H1 (cell line): Measurements from ENCODE around the gene CSRP1. TPM values are rescaled to one million over a fixed set of nuclear protein-coding genes. Genes with fewer than 3 reads are reported as not detected.

Experiments
- CTCF ChIA-PET: fragments of 300-600 bp; sonication (Branson Sonifier 250); formaldehyde crosslinking; loops from one replicate; lab custom pipeline; 2021; ENCODE audit not compliant: partially characterized antibody; lab: Charles Lee
- POLR2A ChIA-PET: fragments of 300-600 bp; sonication (Branson Sonifier 250); formaldehyde crosslinking; loops from one replicate; lab custom pipeline; 2021; ENCODE audit warnings: inconsistent platforms; ENCODE audit not compliant: partially characterized antibody; lab: Charles Lee
- DNase-seq, 2 experiments: peaks; one replicate each; pipeline versions ENCODE4 v3.0.0 to v3.0.0-alpha.2; 2010 to 2022; ENCODE audit warnings: low spot score in 2 of 2, low read depth in 1 of 2, mixed read lengths in 1 of 2
- FAIRE-seq: peaks from 2 replicates; lab custom pipeline; 2011; peaks lifted over from hg19 to GRCh38; lab: Jason Lieb, UNC
- H2AFZ ChIP-seq: 2 replicates; pipeline ENCODE4 v1.8.1; 2012; ENCODE audit warnings: low read length, inconsistent platforms
- H2AK5ac ChIP-seq: 2 replicates; pipeline ENCODE4 v1.6.1; 2013; ENCODE audit warnings: low read depth, low read length
- H2BK120ac ChIP-seq: replicated peaks from 2 replicates; pipeline ENCODE3; 2013; ENCODE audit warnings: low read depth, low read length, inconsistent platforms
- H2BK12ac ChIP-seq: 2 replicates; pipeline ENCODE4 v1.6.1; 2013; ENCODE audit warnings: low read depth, low read length
- H2BK15ac ChIP-seq: 2 replicates; pipeline ENCODE4 v1.6.1; 2013; ENCODE audit warnings: low read length
- H2BK20ac ChIP-seq: 2 replicates; pipeline ENCODE4 v1.6.1; 2013; ENCODE audit warnings: low read length
- H2BK5ac ChIP-seq: 2 replicates; pipeline ENCODE4 v1.6.1; 2013; ENCODE audit warnings: low read depth, low read length
- H3K14ac ChIP-seq: 2 replicates; pipeline ENCODE4 v1.6.1; 2013; ENCODE audit warnings: inconsistent platforms; ENCODE audit not compliant: insufficient read length
- H3K18ac ChIP-seq: 2 replicates; pipeline ENCODE4 v1.6.1; 2013; ENCODE audit warnings: low read length; ENCODE audit errors: extremely low read depth
- H3K23ac ChIP-seq: 2 replicates; pipeline ENCODE4 v1.6.1; 2013; ENCODE audit warnings: inconsistent platforms; ENCODE audit not compliant: insufficient read length
- H3K23me2 ChIP-seq: 2 replicates; pipeline ENCODE4 v1.6.1; 2013; ENCODE audit warnings: low read depth, low read length
- H3K27ac ChIP-seq: 2 replicates; pipeline ENCODE4 v1.6.1; 2011; ENCODE audit warnings: low read depth, low read length, inconsistent platforms
- H3K27me3 ChIP-seq, 4 experiments: replicated peaks in 1 of 4; 1 replicate in 1 of 4; 2 replicates in 3 of 4; pipeline versions ENCODE4 v1.6.1 to v1.8.1; 2011 to 2013; ENCODE audit warnings: low read length in 3 of 4, mild to moderate bottlenecking in 3 of 4, inconsistent platforms in 2 of 4, mixed read lengths in 2 of 4, moderate library complexity in 1 of 4; ENCODE audit not compliant: control insufficient read depth in 3 of 4, insufficient read depth in 3 of 4; ENCODE audit errors: extremely low read depth in 1 of 4
- H3K36me3 ChIP-seq, 4 experiments: 2 replicates each; pipeline versions ENCODE4 v1.6.1 to v1.8.1; 2011 to 2013; ENCODE audit warnings: mild to moderate bottlenecking in 4 of 4, low read length in 3 of 4, moderate library complexity in 2 of 4, control low read depth in 1 of 4, inconsistent platforms in 1 of 4; ENCODE audit not compliant: insufficient read depth in 4 of 4, control insufficient read depth in 2 of 4
- H3K4ac ChIP-seq: replicated peaks from 2 replicates; pipeline ENCODE3; 2013; ENCODE audit warnings: low read length, low read depth, mixed read lengths, inconsistent platforms; ENCODE audit not compliant: insufficient read length
- H3K4me1 ChIP-seq, 4 experiments: replicated peaks in 1 of 4; 1 replicate in 1 of 4; 2 replicates in 3 of 4; pipeline versions ENCODE4 v1.6.1 to v1.8.1; 2011 to 2013; ENCODE audit warnings: low read length in 3 of 4, inconsistent platforms in 2 of 4, mixed read lengths in 1 of 4; ENCODE audit not compliant: insufficient read depth in 4 of 4, control insufficient read depth in 3 of 4
- H3K4me2 ChIP-seq, 2 experiments: 2 replicates each; pipeline versions ENCODE4 v1.6.1 to v1.8.1; 2011 to 2013; ENCODE audit warnings: low read depth in 2 of 2, low read length in 2 of 2, control low read depth in 1 of 2, inconsistent platforms in 1 of 2, mild to moderate bottlenecking in 1 of 2; ENCODE audit not compliant: insufficient read depth in 1 of 2
- H3K4me3 ChIP-seq, 4 experiments: fragments of 200-600, 300-600 bp in 1 of 4; sonication (generic), shearing (Covaris generic), sonication (Bioruptor Twin) in 1 of 4; 2 replicates each; pipeline versions ENCODE4 v1.5.1 to v1.8.1; 2011 to 2016; ENCODE audit warnings: low read length in 4 of 4, low read depth in 3 of 4, control low read depth in 2 of 4, inconsistent platforms in 2 of 4, mild to moderate bottlenecking in 2 of 4, mixed read lengths in 1 of 4, moderate library complexity in 1 of 4; ENCODE audit not compliant: insufficient read depth in 2 of 4; ENCODE audit errors: extremely low read depth in 1 of 4
- H3K56ac ChIP-seq: replicated peaks from 2 replicates; pipeline ENCODE3; 2013; ENCODE audit warnings: low read depth, mild to moderate bottlenecking, mixed read lengths, low read length, inconsistent platforms; ENCODE audit not compliant: insufficient read length
- H3K79me1 ChIP-seq: 2 replicates; pipeline ENCODE4 v1.6.1; 2013; ENCODE audit warnings: low read depth, low read length, control low read depth
- H3K79me2 ChIP-seq, 2 experiments: 2 replicates each; pipeline versions ENCODE4 v1.6.1 to v1.8.1; 2012 to 2013; ENCODE audit warnings: low read length in 2 of 2, mild to moderate bottlenecking in 2 of 2, inconsistent platforms in 1 of 2; ENCODE audit not compliant: insufficient read depth in 2 of 2, control insufficient read depth in 1 of 2
- H3K9ac ChIP-seq, 4 experiments: replicated peaks in 1 of 4; 1 replicate in 1 of 4; 2 replicates in 3 of 4; pipeline versions ENCODE4 v1.6.1 to v1.8.1; 2011 to 2013; ENCODE audit warnings: low read depth in 3 of 4, low read length in 3 of 4, control low read depth in 2 of 4, mild to moderate bottlenecking in 2 of 4, moderate library complexity in 2 of 4, inconsistent platforms in 1 of 4; ENCODE audit errors: extremely low read depth in 1 of 4
- H3K9me3 ChIP-seq, 2 experiments: 2 replicates each; pipeline versions ENCODE4 v1.6.1 to v1.8.1; 2012 to 2013; ENCODE audit warnings: mild to moderate bottlenecking in 2 of 2, moderate library complexity in 2 of 2, control low read depth in 1 of 2, inconsistent platforms in 1 of 2, low read depth in 1 of 2, low read length in 1 of 2, mixed read lengths in 1 of 2; ENCODE audit not compliant: insufficient read depth in 2 of 2
- H4K20me1 ChIP-seq, 2 experiments: replicated peaks in 1 of 2; 2 replicates each; pipeline versions ENCODE3 to v1.8.1; 2011 to 2013; ENCODE audit warnings: inconsistent platforms in 2 of 2, low read length in 2 of 2, mild to moderate bottlenecking in 1 of 2; ENCODE audit not compliant: insufficient read depth in 2 of 2, control insufficient read depth in 1 of 2
- H4K5ac ChIP-seq: 2 replicates; pipeline ENCODE4 v1.6.1; 2013; ENCODE audit warnings: low read length, low read depth, mixed read lengths, inconsistent platforms; ENCODE audit not compliant: insufficient read length
- H4K8ac ChIP-seq: 2 replicates; pipeline ENCODE4 v1.8.0; 2013; ENCODE audit warnings: mild to moderate bottlenecking, moderate library complexity, low read length, inconsistent platforms; ENCODE audit not compliant: insufficient read depth; ENCODE audit errors: extremely low read depth
- H4K91ac ChIP-seq: replicated peaks from 2 replicates; pipeline ENCODE3; 2013; ENCODE audit warnings: low read length, mixed read lengths, inconsistent platforms; ENCODE audit not compliant: insufficient read length
- ASH2L ChIP-seq: fragments of 200-600, 300-600 bp; sonication (generic); IDR thresholded peaks from one replicate; pipeline ENCODE4 v1.7.1; 2017; ENCODE audit warnings: low read length
- CEBPB ChIP-seq: IDR thresholded peaks from 2 replicates; pipeline ENCODE4 v1.6.1; 2012; ENCODE audit warnings: low read depth, low read length
- CTCF ChIP-seq, 3 experiments: IDR thresholded peaks; 1 replicate in 2 of 3; 2 replicates in 1 of 3; pipeline versions ENCODE4 v1.5.1 to v1.6.1; 2011; ENCODE audit warnings: low read length in 3 of 3, mild to moderate bottlenecking in 3 of 3, inconsistent platforms in 2 of 3, low read depth in 1 of 3, moderate library complexity in 1 of 3; ENCODE audit not compliant: insufficient read depth in 1 of 3; ENCODE audit errors: control extremely low read depth in 1 of 3
- MAX ChIP-seq: IDR thresholded peaks from 2 replicates; pipeline ENCODE4 v1.6.1; 2012; ENCODE audit warnings: inconsistent platforms
- RAD21 ChIP-seq, 2 experiments: IDR thresholded peaks in 1 of 2; conservative IDR thresholded peaks in 1 of 2; 2 replicates each; pipeline ENCODE4 v1.6.1; 2011; ENCODE audit warnings: low read depth in 2 of 2, low read length in 2 of 2, improper control_type of control experiment in 1 of 2, inconsistent platforms in 1 of 2, mild to moderate bottlenecking in 1 of 2, moderate library complexity in 1 of 2
- SIN3A ChIP-seq, 2 experiments: IDR thresholded peaks in 1 of 2; conservative IDR thresholded peaks in 1 of 2; 2 replicates each; pipeline ENCODE4 v1.6.1; 2011 to 2012; ENCODE audit warnings: low read length in 2 of 2, improper control_type of control experiment in 1 of 2, low read depth in 1 of 2, mild to moderate bottlenecking in 1 of 2
- YY1 ChIP-seq: IDR thresholded peaks from 2 replicates; pipeline ENCODE4 v1.6.1; 2011; ENCODE audit warnings: low read depth, mild to moderate bottlenecking, low read length
- WGBS, 2 experiments: shearing (Covaris generic) in 1 of 2; methylation state at CpG; one replicate each; pipeline versions ENCODE4 v1.1.6 to v1.1.7; 2013 to 2015; ENCODE audit warnings: low lambda C conversion rate in 2 of 2, mixed read lengths in 2 of 2, inconsistent platforms in 1 of 2, low coverage in 1 of 2, missing lambda C conversion rate in 1 of 2; ENCODE audit not compliant: insufficient replicate concordance in 2 of 2, insufficient coverage in 1 of 2, insufficient read length in 1 of 2; ENCODE audit errors: extremely low coverage in 1 of 2, missing lambda C conversion rate in 1 of 2; 5-methylcytosine and 5-hydroxymethylcytosine counted together
- polyA plus RNA-seq, 7 experiments: library from polyadenylated mRNA; depleted of rRNA in 3 of 7; stranded (reverse) in 5 of 7; unstranded in 2 of 7; fragments of >200 nt in 5 of 7; fragments of 200-250 nt in 2 of 7; gene quantifications; 1 replicate in 5 of 7; 2 replicates in 1 of 7; 4 replicates in 1 of 7; pipeline versions ENCODE4 v1.2.1 to v1.2.3, GENCODE V29; 2011 to 2013; ENCODE audit warnings: missing spikeins in 2 of 7, mixed read lengths in 2 of 7
- total RNA-seq: library from RNA; stranded (reverse); fragmentation: NEBNext Ultra II Directional; extraction: Animal tissue kit (Norgen Biotek cat#: 25700); gene quantifications from 2 replicates; pipeline ENCODE4 v1.2.1, GENCODE V29; 2021

Gene CSRP1
- total and polyA plus RNA-seq, 2 of the 8 experiments (the other 6 are each of a cell fraction or from before 2014, with no cell fraction given): 14.2 to 22.3 TPM

GRCh38 chr1:201480231-201481003 is 26.5 kb downstream of the CSRP1 start:
- no peaks in the 10 kb centered on the region for H3K79me1 ChIP-seq
- DNase-seq: peak in 1 of 2 experiments; percentile 91
- no peak for TF ChIP-seq MAX
- no peak for TF ChIP-seq ASH2L
- peak; percentile 55; the same call in 1 of the 2 replicates for TF ChIP-seq YY1
- 0 out of 4 replicates have a peak, but pooled peaks of 1 of the 2 experiments have one; percentile 4 for TF ChIP-seq RAD21 (IDR thresholded peaks at IDR 0.05 in 1 of 2, conservative IDR thresholded peaks at IDR 0.05 in 1 of 2; ENCODE audit: low read depth in 2 of 2, low read length in 2 of 2)
- peak in 1 of 3 experiments; percentile 5; a peak in 1 of 4 replicates for TF ChIP-seq CTCF (IDR thresholded peaks at IDR 0.05; ENCODE audit: control extremely low read depth in 1 of 3, insufficient read depth in 1 of 3, low read depth in 1 of 3, low read length in 3 of 3)
- peak; percentile 49 to 73; a peak in 3 of 4 replicates for TF ChIP-seq SIN3A (conservative IDR thresholded peaks at IDR 0.05 in 1 of 2, IDR thresholded peaks at IDR 0.05 in 1 of 2; ENCODE audit: low read depth in 1 of 2, low read length in 2 of 2)
- TF ChIP-seq CEBPB: no peak

More at GRCh38 chr1:201480231-201481003, 26.5 kb downstream of the CSRP1 start:
- no peaks in the 10 kb centered on the region for H3K36me3 ChIP-seq
- H3K14ac ChIP-seq: no peak overlapping the region
- H3K4me3 ChIP-seq: peak overlapping the region; percentile 31 to 65 (median 42); a peak in 7 of 8 replicates
- H2AFZ ChIP-seq: peak overlapping the region; percentile 68; the same call in 1 of the 2 replicates
- ChIA-PET CTCF (interaction anchor here (0.7 to 16.7 kb wide), 36 partner anchors 8 to 413 kb away, joined by 3 to 445 read pairs (median 6); partner anchors contain the start of genes CSRP1, NAV1 and PHLDA3), POLR2A (interaction anchor here (0.9 to 5.4 kb wide), 11 partner anchors 9 to 93 kb away, joined by 3 to 30 read pairs (median 8); partner anchors contain the start of genes CSRP1 and PHLDA3)
- peak overlapping the region; percentile 61 to 91 for H3K4me2 ChIP-seq
- H3K23me2 ChIP-seq: peaks cover 9% of the 10 kb centered on the region; the same call in 1 of the 2 replicates
- no peaks in the 10 kb centered on the region for H4K20me1 ChIP-seq
- no peak overlapping the region for H4K5ac ChIP-seq
- no peak overlapping the region for H2BK15ac ChIP-seq
- no peak overlapping the region; the same call in 1 of the 2 replicates for H4K8ac ChIP-seq
- H2BK120ac ChIP-seq: no peak overlapping the region
- H3K27me3 ChIP-seq: peaks cover 0 to 12% (median 7%) of the 10 kb centered on the region in 4 experiments; a peak in 6 of 7 replicates
- H3K18ac ChIP-seq: peak overlapping the region; percentile 42; the same call in 1 of the 2 replicates
- no peaks in the 10 kb centered on the region for H3K9me3 ChIP-seq
- no peak overlapping the region for H3K27ac ChIP-seq
- no peak overlapping the region for H3K9ac ChIP-seq
- H4K91ac ChIP-seq: no peak overlapping the region
- no peak overlapping the region for H3K23ac ChIP-seq
- H3K79me2 ChIP-seq: no peaks in the 10 kb centered on the region
- no peak overlapping the region for H2BK20ac ChIP-seq
- WGBS, 2 experiments: 6% methylated on average over 22 of the region's 37 CpGs; no CpG with 5 or more reads in 1 of the 2 experiments
- peaks cover 0 to 5% (median 2%) of the 10 kb centered on the region in 4 experiments; a peak in 4 of 7 replicates for H3K4me1 ChIP-seq
- no peak overlapping the region; the same call in 1 of the 2 replicates for H2BK12ac ChIP-seq
- H2AK5ac ChIP-seq: no peak overlapping the region
- H3K4ac ChIP-seq: no peak overlapping the region
- no peak overlapping the region for H2BK5ac ChIP-seq
- FAIRE-seq: no peak
- peak overlapping the region; percentile 22 for H3K56ac ChIP-seq
